Activated CD4-positive, alpha-beta T cell treated with anti-CD3 and anti-CD28 coated beads, Interleukin-2, amount 10 ng/mL, durations not matched to agents 7 days and 5 days (primary cell): ENCODE measurements around the gene ABCC1. TPM values are rescaled to one million over a fixed set of nuclear protein-coding genes. Genes with fewer than 3 reads are reported as not detected.
"Not testable (repeated sequence)": the region's sequence is repeated elsewhere in the genome, so short reads cannot be mapped to it uniquely, and the experiment has no call there.

Experiments used
- CTCF ChIA-PET: fragments of 350-600 bp; sonication (Branson Sonifier 250); formaldehyde crosslinking; loops from one replicate; lab custom pipeline; 2021; ENCODE audit warnings: antibody characterized with exemption; lab: Charles Lee
- POLR2A ChIA-PET: fragments of 350-600 bp; sonication (Branson Sonifier 250); formaldehyde crosslinking; loops from one replicate; lab custom pipeline; 2021; ENCODE audit warnings: antibody characterized with exemption; lab: Charles Lee
- DNase-seq: peaks from one replicate; pipeline ENCODE4 v3.0.0-alpha.2; 2020
- H3K27ac Mint-ChIP-seq: one replicate; pipeline ENCODE4 v1.8.0; 2021; ENCODE audit warnings: mild to moderate bottlenecking, moderate library complexity, mixed read lengths
- H3K27me3 Mint-ChIP-seq: one replicate; pipeline ENCODE4 v1.8.0; 2021; ENCODE audit warnings: mixed read lengths
- H3K36me3 Mint-ChIP-seq: one replicate; pipeline ENCODE4 v1.8.0; 2021; ENCODE audit warnings: low read depth, mixed read lengths
- H3K4me1 Mint-ChIP-seq: one replicate; pipeline ENCODE4 v1.8.0; 2021; ENCODE audit warnings: mixed read lengths
- H3K4me3 Mint-ChIP-seq: one replicate; pipeline ENCODE4 v1.8.0; 2021; ENCODE audit warnings: mild to moderate bottlenecking, moderate library complexity, mixed read lengths
- H3K9me3 Mint-ChIP-seq: one replicate; pipeline ENCODE4 v1.8.0; 2021; ENCODE audit warnings: mixed read lengths
- total RNA-seq, 2 experiments: library from RNA; stranded (reverse); gene quantifications; one replicate each; pipeline ENCODE4 v1.2.3, GENCODE V29; 2021

ABCC1 gene
- total RNA-seq, 2 experiments from 2014 or later, result 51.7 to 55.2 TPM

GRCh38 chr16:16181748-16182147 is 232.3 kb downstream of the ABCC1 start:
- H3K27ac Mint-ChIP-seq, CTCF ChIA-PET, POLR2A ChIA-PET, H3K36me3 Mint-ChIP-seq, H3K27me3 Mint-ChIP-seq, H3K4me1 Mint-ChIP-seq, H3K4me3 Mint-ChIP-seq, DNase-seq, H3K9me3 Mint-ChIP-seq: not testable (repeated sequence)

- ChIA-PET POLR2A (no interaction called here), CTCF (interaction anchor here (0.5 kb wide), 1 partner anchor 410 kb away, joined by 3 read pairs; no protein-coding TSS in a partner anchor)
- H3K36me3 Mint-ChIP-seq, result no peaks in the 10 kb centered on the region
- no peaks in the 10 kb centered on the region for H3K4me1 Mint-ChIP-seq
- no peak for DNase-seq
- no peak overlapping the region for H3K27ac Mint-ChIP-seq
- no peak overlapping the region for H3K4me3 Mint-ChIP-seq
- no peaks in the 10 kb centered on the region for H3K9me3 Mint-ChIP-seq
- H3K27me3 Mint-ChIP-seq, result no peaks in the 10 kb centered on the region
These were observed 233.5 kb downstream of the ABCC1 start for GRCh38 chr16:16182918-16183317.

GRCh38 chr16:16183562-16183961 is 234.1 kb downstream of the ABCC1 start:
- ChIA-PET POLR2A (no interaction called here), CTCF (no interaction called here)
- no peaks in the 10 kb centered on the region for H3K36me3 Mint-ChIP-seq
- H3K4me3 Mint-ChIP-seq, result no peak overlapping the region
- DNase-seq, result no peak
- no peaks in the 10 kb centered on the region for H3K4me1 Mint-ChIP-seq
- H3K27ac Mint-ChIP-seq, result no peak overlapping the region
- no peaks in the 10 kb centered on the region for H3K27me3 Mint-ChIP-seq
- H3K9me3 Mint-ChIP-seq, result no peaks in the 10 kb centered on the region

DNA sequence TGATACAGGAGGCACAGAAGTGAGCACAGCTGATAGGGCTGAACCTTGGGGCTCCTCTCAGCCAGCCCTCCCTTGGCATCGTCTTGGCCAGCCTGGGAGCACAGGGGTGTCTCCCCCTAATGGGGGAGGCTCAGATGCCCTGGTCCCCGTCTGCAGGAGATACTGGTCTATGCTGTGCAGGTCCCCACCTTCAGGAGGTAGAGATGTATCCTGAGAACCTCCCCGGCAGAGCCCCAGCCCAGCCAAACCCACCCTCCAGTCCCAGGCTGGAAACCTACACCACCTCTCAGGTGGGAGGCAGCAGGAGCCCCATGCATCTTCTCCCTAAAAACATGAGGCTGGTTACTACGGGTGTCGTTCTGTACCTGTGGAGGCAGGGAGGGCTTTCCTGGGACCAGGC is 235.2 kb downstream of the ABCC1 start:
- no peak for DNase-seq
- CTCF ChIA-PET, result no interaction called here
- no peaks in the 10 kb centered on the region for H3K27me3 Mint-ChIP-seq
- H3K4me1 Mint-ChIP-seq, result no peaks in the 10 kb centered on the region
- no peaks in the 10 kb centered on the region for H3K36me3 Mint-ChIP-seq
- POLR2A ChIA-PET, result no interaction called here
- no peak overlapping the region for H3K27ac Mint-ChIP-seq
- no peak overlapping the region for H3K4me3 Mint-ChIP-seq
- no peaks in the 10 kb centered on the region for H3K9me3 Mint-ChIP-seq

DNA sequence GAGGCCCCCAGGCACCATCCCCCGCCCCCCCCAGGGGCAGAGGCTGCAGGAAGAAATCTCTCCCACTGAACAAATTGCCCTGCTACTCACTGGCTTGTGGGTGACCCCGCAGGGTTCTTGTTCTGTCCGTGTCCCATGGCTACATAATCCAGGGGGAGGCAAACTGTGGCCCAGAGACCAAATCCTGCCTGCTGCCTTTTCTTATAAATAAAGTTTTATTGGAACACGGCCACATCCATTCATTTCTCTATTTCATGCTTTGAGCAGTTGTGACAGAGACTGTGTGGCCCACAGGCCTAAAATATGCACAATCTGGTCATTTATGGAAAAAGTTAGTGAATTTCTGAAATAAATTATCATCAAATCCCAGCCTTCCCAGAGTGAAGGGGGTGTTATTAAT is 235.7 kb downstream of the ABCC1 start:
- Mint-ChIP-seq H3K4me3 (no peak overlapping the region), H3K4me1 (no peaks in the 10 kb centered on the region), H3K27me3 (no peaks in the 10 kb centered on the region), H3K27ac (no peak overlapping the region), H3K9me3 (no peaks in the 10 kb centered on the region), H3K36me3 (no peaks in the 10 kb centered on the region)
- CTCF ChIA-PET, result no interaction called here
- no peak for DNase-seq
- POLR2A ChIA-PET, result no interaction called here

DNA sequence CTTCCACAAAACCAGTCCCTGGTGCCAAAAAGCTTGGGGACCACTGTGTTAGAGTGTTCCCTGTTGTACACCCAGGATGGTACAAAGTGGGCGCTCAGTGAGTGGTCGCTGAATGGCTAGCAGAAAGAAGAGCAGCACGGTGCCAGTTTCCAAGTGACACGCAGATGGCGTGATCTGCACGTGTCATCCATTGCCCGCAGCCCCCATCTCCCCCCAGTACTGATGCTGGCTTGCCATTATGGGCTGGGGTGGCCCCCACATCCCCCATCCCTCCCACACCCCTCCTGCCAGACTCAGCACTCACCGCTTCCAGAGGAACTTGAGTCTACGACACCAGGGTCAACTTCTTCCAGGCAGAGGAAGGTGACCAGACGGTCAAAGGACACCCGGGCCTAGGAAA is 237.4 kb downstream of the ABCC1 start:
- Mint-ChIP-seq H3K4me3 (no peak overlapping the region), H3K4me1 (no peaks in the 10 kb centered on the region), H3K27ac (no peak overlapping the region), H3K27me3 (no peaks in the 10 kb centered on the region), H3K36me3 (no peaks in the 10 kb centered on the region), H3K9me3 (no peaks in the 10 kb centered on the region)
- ChIA-PET CTCF (interaction anchor here (0.8 kb wide), 1 partner anchor 298 kb away, joined by 3 read pairs; the partner anchor contains the start of gene CEP20), POLR2A (no interaction called here)
- no peak for DNase-seq

DNA sequence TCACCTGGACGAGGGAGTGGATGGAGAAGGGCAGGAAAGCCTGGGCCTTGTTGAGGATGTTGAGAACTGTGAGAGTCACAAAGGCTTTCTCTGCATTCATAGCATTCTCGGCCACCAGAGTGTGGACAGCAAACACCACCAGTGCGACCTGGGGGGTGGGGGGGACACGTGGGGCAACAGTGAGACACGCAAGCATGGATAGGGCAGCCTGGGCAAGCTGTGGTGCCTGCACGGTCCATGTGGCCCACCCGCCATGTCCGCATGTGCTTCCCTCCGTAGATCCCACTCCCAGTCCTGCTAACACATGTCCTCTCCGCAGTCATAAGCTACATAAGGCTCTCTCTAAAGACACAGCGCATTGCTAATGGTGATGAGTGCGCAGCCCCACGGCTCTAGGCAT is 239.4 kb downstream of the ABCC1 start:
- Mint-ChIP-seq H3K4me1 (no peaks in the 10 kb centered on the region), H3K4me3 (no peak overlapping the region), H3K27me3 (no peaks in the 10 kb centered on the region), H3K27ac (no peak overlapping the region), H3K9me3 (no peaks in the 10 kb centered on the region), H3K36me3 (no peaks in the 10 kb centered on the region)
- DNase-seq, result no peak
- CTCF ChIA-PET, result no interaction called here
- POLR2A ChIA-PET, result no interaction called here

- no peaks in the 10 kb centered on the region for H3K9me3 Mint-ChIP-seq
- H3K4me3 Mint-ChIP-seq, result no peak overlapping the region
- ChIA-PET CTCF (no interaction called here), POLR2A (no interaction called here)
- H3K27me3 Mint-ChIP-seq, result no peaks in the 10 kb centered on the region
- DNase-seq, result no peak
- no peaks in the 10 kb centered on the region for H3K4me1 Mint-ChIP-seq
- no peaks in the 10 kb centered on the region for H3K36me3 Mint-ChIP-seq
- no peak overlapping the region for H3K27ac Mint-ChIP-seq
These were observed 240.4 kb downstream of the ABCC1 start for GRCh38 chr16:16189842-16190241.

GRCh38 chr16:16190546-16190945 is 241.1 kb downstream of the ABCC1 start:
- no peaks in the 10 kb centered on the region for H3K4me1 Mint-ChIP-seq
- no peaks in the 10 kb centered on the region for H3K27me3 Mint-ChIP-seq
- DNase-seq, result no peak
- H3K4me3 Mint-ChIP-seq, result no peak overlapping the region
- CTCF ChIA-PET, result interaction anchor here (0.6 kb wide), 1 partner anchor 644 kb away, joined by 4 read pairs; no protein-coding TSS in a partner anchor
- POLR2A ChIA-PET, result no interaction called here
- no peaks in the 10 kb centered on the region for H3K36me3 Mint-ChIP-seq
- no peaks in the 10 kb centered on the region for H3K9me3 Mint-ChIP-seq
- no peak overlapping the region for H3K27ac Mint-ChIP-seq

GRCh38 chr16:16190966-16191365 is 241.6 kb downstream of the ABCC1 start:
- H3K27me3 Mint-ChIP-seq, H3K9me3 Mint-ChIP-seq, H3K4me3 Mint-ChIP-seq, POLR2A ChIA-PET, H3K36me3 Mint-ChIP-seq, H3K4me1 Mint-ChIP-seq, H3K27ac Mint-ChIP-seq, DNase-seq: not testable (repeated sequence)
- CTCF ChIA-PET, result interaction anchor here (0.6 kb wide), 1 partner anchor 644 kb away, joined by 4 read pairs; no protein-coding TSS in a partner anchor

GRCh38 chr16:16191493-16192167 is 242.2 kb downstream of the ABCC1 start:
- Mint-ChIP-seq H3K27me3 (no peaks in the 10 kb centered on the region), H3K4me3 (no peak overlapping the region), H3K4me1 (no peaks in the 10 kb centered on the region), H3K9me3 (no peaks in the 10 kb centered on the region), H3K27ac (no peak overlapping the region), H3K36me3 (no peaks in the 10 kb centered on the region)
- POLR2A ChIA-PET, result no interaction called here
- DNase-seq, result no peak
- CTCF ChIA-PET, result no interaction called here
